Measurements from ENCODE around the gene APOL6.

Gene APOL6

GRCh38 chr22:35648066-35649025 is at the start of gene APOL6:
TSS of gene APOL6 (plus strand) at chr22:35648446. CDS start at chr22:35656426, 7,980 bp downstream.
- peak within 1 kb of the TSS; percentile 76 to 78 for H3K27ac ChIP-seq

DNA sequence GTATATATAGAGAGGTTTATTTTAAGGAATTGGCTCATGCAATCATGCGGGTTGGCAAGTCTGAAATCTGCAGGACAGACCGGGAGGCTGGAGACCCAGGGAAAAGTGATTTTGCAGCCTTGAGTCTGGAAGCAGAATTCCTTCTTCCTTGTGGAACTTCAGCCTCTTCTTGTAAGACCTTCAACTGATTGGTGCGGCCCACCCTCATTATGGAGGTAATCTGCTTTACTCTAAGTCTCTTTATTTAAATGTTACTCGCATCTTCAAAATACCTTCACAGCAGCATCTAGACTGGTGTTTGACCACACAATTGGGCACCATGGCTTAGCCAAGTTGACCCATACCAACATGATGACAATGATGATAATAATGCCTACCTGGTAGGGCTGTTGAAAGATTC is 48.9 kb upstream of the APOL6 start:
- Histone ChIP-seq H3K27me3 (no peaks in the 10 kb centered on the region), H3K4me3 (no peak overlapping the region), H3K4me1 (no peaks in the 10 kb centered on the region), H3K27ac (no peak overlapping the region), H3K36me3 (no peaks in the 10 kb centered on the region), H3K9me3 (no peaks in the 10 kb centered on the region)
- TF ChIP-seq CTCF (IDR thresholded peaks at IDR 0.05): no peak
- DNase-seq: no peak
- intact Hi-C loops (cut with DNase I; ENCODE audit: low total_unique reads): no loop called here

More at GRCh38 chr22:35648066-35649025, at the start of gene APOL6:
- intact Hi-C loops (cut with DNase I; ENCODE audit: low total_unique reads): no loop called here
- Histone ChIP-seq H3K4me3 (peak within 1 kb of the TSS; percentile 57), H3K36me3 (no peaks in the 10 kb centered on the region), H3K27me3 (no peaks in the 10 kb centered on the region), H3K4me1 (peaks cover 0 to 43% (median 28%) of the 10 kb centered on the region in 4 donors), H3K9me3 (peaks cover 0 to 3% (median 0%) of the 10 kb centered on the region in 3 donors)
- DNase-seq: no peak
- TF ChIP-seq CTCF (IDR thresholded peaks at IDR 0.05): no peak

GRCh38 chr22:35600476-35600875 is 47.8 kb upstream of the APOL6 start:
- H3K27ac ChIP-seq: no peak overlapping the region
- no peaks in the 10 kb centered on the region for H3K27me3 ChIP-seq
- H3K36me3 ChIP-seq: no peaks in the 10 kb centered on the region
- H3K9me3 ChIP-seq: no peaks in the 10 kb centered on the region
- no peak overlapping the region for H3K4me3 ChIP-seq
- H3K4me1 ChIP-seq: no peaks in the 10 kb centered on the region
- intact Hi-C loops (cut with DNase I; ENCODE audit: low total_unique reads): loop anchor here (10.0 kb wide), 1 partner anchor 514 kb away; no protein-coding TSS in a partner anchor
- DNase-seq: no peak
- TF ChIP-seq CTCF (IDR thresholded peaks at IDR 0.05): no peak

- peaks cover 0 to 6% (median 5%) of the 10 kb centered on the region in 4 donors for H3K4me1 ChIP-seq
- intact Hi-C loops (cut with DNase I; ENCODE audit: low total_unique reads): loop anchor here (10.0 kb wide), 1 partner anchor 514 kb away; no protein-coding TSS in a partner anchor
Observed at GRCh38 chr22:35601013-35601580, 47.1 kb upstream of the APOL6 start.

More at GRCh38 chr22:35601013-35601580, 47.1 kb upstream of the APOL6 start:
- no peak overlapping the region for H3K4me3 ChIP-seq
- H3K27ac ChIP-seq: no peak overlapping the region
- H3K36me3 ChIP-seq: no peaks in the 10 kb centered on the region
- no peaks in the 10 kb centered on the region for H3K27me3 ChIP-seq
- no peak for DNase-seq
- no peaks in the 10 kb centered on the region for H3K9me3 ChIP-seq
- TF ChIP-seq CTCF (IDR thresholded peaks at IDR 0.05): no peak

All from tibial artery (tissue), 4 donors.